ENCODE results near the gene HOXA6. TPM values are rescaled to one million over a fixed set of nuclear protein-coding genes. Genes with fewer than 3 reads are reported as not detected.

HOXA6 gene
- polyA plus RNA-seq, 2 of the 4 experiments (the other 2 are of a cell fraction) = 0.90 to 2.1 TPM

- ATAC-seq = no peak
- Histone ChIP-seq H3K4me2 (no peak overlapping the region), H3K9me3 (no peaks in the 10 kb centered on the region), H3K27ac (no peak overlapping the region), H3K4me3 (no peak overlapping the region), H3K4me1 (peaks cover 29% of the 10 kb centered on the region)
- 96% methylated on average over 43 of the region's 43 CpGs for WGBS (ENCODE audit: missing lambda C conversion rate)
- no peak for DNase-seq (ENCODE audit: low read depth in 1 of 2, low spot score in 1 of 2)
- POLR2A ChIA-PET = no interaction called here
- TF ChIP-seq USF2 (IDR thresholded peaks at IDR 0.05) (no peak), ZNF302 (CRISPR knock-in tag; IDR thresholded peaks at IDR 0.05) (no peak), PHF8 (IDR thresholded peaks at IDR 0.05; ENCODE audit: borderline replicate concordance, low read depth) (no peak), MYC (IDR thresholded peaks at IDR 0.05; ENCODE audit: borderline replicate concordance, low read length) (no peak), HOXA7 (CRISPR knock-in tag; IDR thresholded peaks at IDR 0.05) (no peak), TFCP2L1 (CRISPR knock-in tag; IDR thresholded peaks at IDR 0.05) (no peak), EHF (CRISPR knock-in tag; IDR thresholded peaks at IDR 0.05) (no peak), HOXB5 (CRISPR knock-in tag; IDR thresholded peaks at IDR 0.05) (no peak), SREBF2 (IDR thresholded peaks at IDR 0.05) (no peak), ELK1 (IDR thresholded peaks at IDR 0.05; ENCODE audit: low read depth, low read length) (no peak), RFX5 (IDR thresholded peaks at IDR 0.05) (no peak), POLR2AphosphoS2 (conservative IDR thresholded peaks at IDR 0.05; ENCODE audit: low read length) (no peak), JUNB (IDR thresholded peaks at IDR 0.05) (no peak), FOXS1 (CRISPR knock-in tag; IDR thresholded peaks at IDR 0.05) (no peak), POLR2A (IDR thresholded peaks at IDR 0.05; ENCODE audit: low read length) (no peak), CBX2 (IDR thresholded peaks at IDR 0.05; ENCODE audit: borderline replicate concordance, low read depth) (no peak), ATOH8 (CRISPR knock-in tag; IDR thresholded peaks at IDR 0.05; ENCODE audit: low read depth) (no peak), HEYL (CRISPR knock-in tag; IDR thresholded peaks at IDR 0.05) (no peak)
- CTCF ChIA-PET = interaction anchor here (0.6 to 1.2 kb wide), 3 partner anchors 10 to 1230 kb away, joined by 3 read pairs; no protein-coding TSS in a partner anchor
- FAIRE-seq = no peak
These were observed 23.3 kb downstream of the HOXA6 start for GRCh38 chr7:27124096-27124901.

- peak overlapping the region; percentile 57 for H3K4me3 ChIP-seq
- H3K9me3 ChIP-seq = no peaks in the 10 kb centered on the region
- peak overlapping the region; percentile 85 for H3K4me2 ChIP-seq
- 96% methylated on average over 26 of the region's 26 CpGs for WGBS (ENCODE audit: missing lambda C conversion rate)
- FAIRE-seq (no peak), DNase-seq (ENCODE audit: low read depth in 1 of 2, low spot score in 1 of 2) (no peak), ATAC-seq (no peak)
- peak overlapping the region; percentile 89 to 90; a peak in 5 of 6 replicates for H3K27ac ChIP-seq
- POLR2A ChIA-PET = interaction anchor here (0.9 to 1.9 kb wide), 4 partner anchors 7 to 259 kb away, joined by 3 to 9 read pairs (median 6); partner anchors contain the start of genes HOXA4 and SKAP2
- CTCF ChIA-PET = interaction anchor here (0.6 to 2.6 kb wide), 3 partner anchors 9 to 246 kb away, joined by 3 to 6 read pairs (median 3); partner anchors contain the start of gene HOXA5
- H3K4me1 ChIP-seq = peaks cover 37% of the 10 kb centered on the region
- no peak for TF ChIP-seq HOXB13 (CRISPR knock-in tag; IDR thresholded peaks at IDR 0.05; ENCODE audit: low read depth)
- TF ChIP-seq HEYL (CRISPR knock-in tag; IDR thresholded peaks at IDR 0.05) = no peak
- TF ChIP-seq HMGXB4 (CRISPR knock-in tag; IDR thresholded peaks at IDR 0.05; ENCODE audit: borderline replicate concordance) = no peak
These were observed 24.0 kb downstream of the HOXA6 start for GRCh38 chr7:27123477-27124053.
